HepG2 (cell line): ENCODE results near the gene GON4L. TPM values are rescaled to one million over a fixed set of nuclear protein-coding genes. Genes with fewer than 3 reads are reported as not detected.
"Not testable (repeated sequence)": the region's sequence is repeated elsewhere in the genome, so short reads cannot be mapped to it uniquely, and the experiment has no call there.

Experiments
- ATAC-seq: fragments of 200-7000 bp; cut with Tn5 transposase; 3 replicates; pipeline ENCODE4 v1.9.1; 2020; ENCODE audit warnings: mild to moderate bottlenecking, moderate library complexity
- BruUV-seq: library from RNA; stranded (reverse); fragments of 400-500 nt; replicated peaks from 2 replicates; lab custom pipeline; 2021; lab: Mats Ljungman, UMichigan
- CTCF ChIA-PET: fragments of 300-600 bp; formaldehyde crosslinking; extraction: SDS; loops from one replicate; lab custom pipeline; 2021; ENCODE audit warnings: low total read pairs, inconsistent platforms, low intra/inter-chr PET ratio; lab: Yijun Ruan, JAX
- POLR2A ChIA-PET: fragments of 350-600 bp; sonication (Branson Sonifier 250); formaldehyde crosslinking; loops from one replicate; lab custom pipeline; 2020; ENCODE audit warnings: antibody characterized with exemption, inconsistent platforms; lab: Yijun Ruan, JAX
- DNase-seq: peaks from one replicate; pipeline ENCODE4 v3.0.0-alpha.2; 2015; ENCODE audit warnings: low spot score
- FAIRE-seq: peaks from 3 replicates; lab custom pipeline; 2011; peaks lifted over from hg19 to GRCh38; lab: Jason Lieb, UNC
- H2AFZ ChIP-seq: one replicate; pipeline ENCODE4 v1.6.1; 2011; ENCODE audit warnings: low read length, inconsistent platforms
- H3K27ac ChIP-seq: fragments of 300-600 bp; 3 replicates; pipeline ENCODE4 v1.8.0; 2011; ENCODE audit warnings: mixed run types, mild to moderate bottlenecking, mixed read lengths, low read length, inconsistent platforms; ENCODE audit not compliant: insufficient read depth; ENCODE audit errors: extremely low read length
- H3K27me3 ChIP-seq, 2 experiments: fragments of 200-600 bp in 1 of 2; 2 replicates in 1 of 2; 3 replicates in 1 of 2; pipeline versions ENCODE4 v1.6.0 to v1.8.0; 2011; ENCODE audit warnings: low read length in 2 of 2, mild to moderate bottlenecking in 2 of 2, moderate library complexity in 2 of 2, inconsistent platforms in 1 of 2; ENCODE audit not compliant: insufficient read depth in 2 of 2, control insufficient read depth in 1 of 2
- H3K36me3 ChIP-seq, 2 experiments: fragments of 200-600 bp in 1 of 2; replicated peaks in 1 of 2; 2 replicates in 1 of 2; 3 replicates in 1 of 2; pipeline versions ENCODE4 v1.5.1 to v1.8.0; 2011; ENCODE audit warnings: low read length in 2 of 2, inconsistent platforms in 1 of 2; ENCODE audit not compliant: insufficient read depth in 2 of 2, control insufficient read depth in 1 of 2
- H3K4me1 ChIP-seq: 2 replicates; pipeline ENCODE4 v1.5.1; 2012; ENCODE audit warnings: low read length, inconsistent platforms; ENCODE audit not compliant: insufficient read depth
- H3K4me2 ChIP-seq: 2 replicates; pipeline ENCODE4 v1.6.0; 2011; ENCODE audit warnings: low read depth, low read length, inconsistent platforms
- H3K4me3 ChIP-seq, 3 experiments: fragments of 200-600 bp in 1 of 3; sonication (generic), shearing (Covaris generic) in 1 of 3; replicated peaks in 1 of 3; 2 replicates each; pipeline ENCODE4 v1.5.1; 2011 to 2016; ENCODE audit warnings: low read length in 3 of 3, inconsistent platforms in 2 of 3, low read depth in 2 of 3, mild to moderate bottlenecking in 2 of 3, control low read depth in 1 of 3, mixed read lengths in 1 of 3; ENCODE audit not compliant: insufficient read depth in 1 of 3
- H3K79me2 ChIP-seq: one replicate; pipeline ENCODE4 v1.6.1; 2011; ENCODE audit warnings: low read length, inconsistent platforms; ENCODE audit not compliant: insufficient read depth
- H3K9ac ChIP-seq: 2 replicates; pipeline ENCODE4 v1.6.0; 2011; ENCODE audit warnings: mild to moderate bottlenecking, low read depth, low read length, inconsistent platforms; ENCODE audit not compliant: insufficient read depth
- H3K9me3 ChIP-seq: 2 replicates; pipeline ENCODE4 v1.5.1; 2012; ENCODE audit warnings: mild to moderate bottlenecking, low read length
- H4K20me1 ChIP-seq: 2 replicates; pipeline ENCODE4 v1.6.0; 2011; ENCODE audit warnings: inconsistent platforms, mild to moderate bottlenecking, low read length, moderate library complexity; ENCODE audit not compliant: insufficient read depth
- AGO1 ChIP-seq: fragments of 200-400 bp; formaldehyde crosslinking; IDR thresholded peaks from 2 replicates; pipeline ENCODE4 v1.6.1; 2017; ENCODE audit warnings: mild to moderate bottlenecking, low read depth, low read length, moderate library complexity; ENCODE audit not compliant: poor library complexity, severe bottlenecking
- AKAP8 ChIP-seq: sonication (generic); formaldehyde crosslinking; IDR thresholded peaks from 2 replicates; pipeline ENCODE4 v1.5.1; 2020; ENCODE audit warnings: mild to moderate bottlenecking, missing genetic modification reagents
- CHCHD3 ChIP-seq: sonication (generic); formaldehyde crosslinking; IDR thresholded peaks from 2 replicates; pipeline ENCODE4 v1.8.0; 2022; ENCODE audit warnings: mild to moderate bottlenecking, missing genetic modification reagents, moderate library complexity
- FOXC1 ChIP-seq: sonication (generic); formaldehyde crosslinking; IDR thresholded peaks from 2 replicates; pipeline ENCODE4 v1.8.0; 2022; ENCODE audit warnings: mild to moderate bottlenecking, missing genetic modification reagents, borderline replicate concordance
- MXD4 ChIP-seq: IDR thresholded peaks from 2 replicates; pipeline ENCODE4 v1.6.1; 2016; ENCODE audit warnings: mild to moderate bottlenecking, missing biosample characterization, missing genetic modification reagents
- MYC ChIP-seq: sonication (generic); formaldehyde crosslinking; IDR thresholded peaks from 2 replicates; pipeline ENCODE4 v1.9.0; 2021; ENCODE audit warnings: missing genetic modification reagents, borderline replicate concordance
- NFYB ChIP-seq: sonication (generic); formaldehyde crosslinking; IDR thresholded peaks from 2 replicates; pipeline ENCODE4 v1.4.0; 2020; ENCODE audit warnings: missing genetic modification reagents
- RFXAP ChIP-seq: sonication (generic); formaldehyde crosslinking; IDR thresholded peaks from 2 replicates; pipeline ENCODE4 v1.4.0; 2020; ENCODE audit warnings: missing genetic modification reagents, borderline replicate concordance
- ZNF180 ChIP-seq: sonication (generic); formaldehyde crosslinking; IDR thresholded peaks from 2 replicates; pipeline ENCODE4 v1.4.0; 2020; ENCODE audit warnings: low read depth, missing genetic modification reagents, borderline replicate concordance
- ZNF569 ChIP-seq: sonication (generic); formaldehyde crosslinking; IDR thresholded peaks from 2 replicates; pipeline ENCODE4 v1.5.0; 2020; ENCODE audit warnings: mild to moderate bottlenecking, missing genetic modification reagents, moderate library complexity, borderline replicate concordance
- ZNF746 ChIP-seq: sonication (generic); formaldehyde crosslinking; IDR thresholded peaks from 2 replicates; pipeline ENCODE4 v1.8.0; 2022; ENCODE audit warnings: mild to moderate bottlenecking, missing genetic modification reagents
- ZSCAN31 ChIP-seq: sonication (generic); formaldehyde crosslinking; IDR thresholded peaks from 2 replicates; pipeline ENCODE4 v1.5.0; 2020; ENCODE audit warnings: low read depth, mild to moderate bottlenecking, missing genetic modification reagents
- WGBS: methylation state at CpG from one replicate; pipeline ENCODE4 v1.1.6; 2017; ENCODE audit warnings: low lambda C conversion rate; 5-methylcytosine and 5-hydroxymethylcytosine counted together
- in situ Hi-C: cut with HindIII; loops from 2 replicates; pipeline ENCODE4 v1.10.0; 2017; ENCODE audit warnings: low pct_unique_long_range_greater_than_20kb; ENCODE audit not compliant: extremely low pct_ligation_motif_present
- intact Hi-C: fragments of 100-400 bp; cut with micrococcal nuclease; formaldehyde crosslinking; loops from one replicate; pipeline ENCODE4 v1.10.0; 2022; ENCODE audit not compliant: unreplicated experiment
- polyA plus RNA-seq, 8 experiments: library from polyadenylated mRNA; depleted of rRNA in 3 of 8; stranded (reverse) in 7 of 8; unstranded in 1 of 8; fragments of >200 nt; fragmentation: Illumina TruSeq in 4 of 8; extraction: Trizol in 4 of 8; gene quantifications; 2 replicates each; pipeline versions ENCODE4 v1.2.1 to v1.2.3, GENCODE V29; 2011 to 2016; ENCODE audit warnings: low read depth in 4 of 8, missing spikeins in 1 of 8, mixed read lengths in 1 of 8; ENCODE audit not compliant: insufficient read depth in 1 of 8
- total RNA-seq, 5 experiments: library from RNA; depleted of rRNA; stranded (reverse); fragments of >200 nt; fragmentation: Illumina TruSeq; extraction: Trizol; gene quantifications; 2 replicates each; pipeline ENCODE4 v1.2.3, GENCODE V29; 2016; ENCODE audit warnings: low read depth in 1 of 5
- TF ChIP-seq, protein P1 (sequence below): IDR thresholded peaks from 2 replicates; pipeline ENCODE4 v1.6.1; 2016; ENCODE audit warnings: mild to moderate bottlenecking
- TF ChIP-seq, protein P2 (sequence below): sonication (generic); formaldehyde crosslinking; IDR thresholded peaks from 2 replicates; pipeline ENCODE4 v1.8.1; 2023; ENCODE audit warnings: mild to moderate bottlenecking, inconsistent platforms, moderate library complexity, missing genetic modification reagents, borderline replicate concordance

Gene GON4L
- total and polyA plus RNA-seq, 2 of the 13 experiments (the other 11 are each of a cell fraction or from before 2014, with no cell fraction given) = 14.6 to 19.6 TPM

DNA sequence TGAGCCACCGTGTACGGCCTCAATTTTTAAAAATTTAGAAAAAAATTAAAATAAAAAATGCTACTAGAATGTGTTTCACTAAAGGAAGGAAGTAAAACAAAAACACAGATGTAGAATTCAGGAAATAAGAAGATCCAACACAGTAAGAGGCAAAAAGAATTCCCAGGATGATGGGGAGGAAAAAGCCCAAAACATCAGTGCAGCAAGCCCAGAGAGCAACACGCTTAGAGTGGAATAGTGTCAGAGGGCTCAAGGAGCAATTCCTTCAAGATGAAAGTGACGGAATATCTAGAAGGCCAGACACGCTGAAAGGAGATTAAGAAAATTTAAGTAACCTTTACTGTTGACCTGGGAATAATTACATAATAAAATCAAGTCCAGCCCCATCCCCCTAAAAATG, 87.8 kb downstream of the GON4L start:
- H3K27ac ChIP-seq = no peak overlapping the region
- POLR2A ChIA-PET = no interaction called here
- FAIRE-seq = no peak
- peaks cover 13 to 71% of the 10 kb centered on the region in 2 experiments for H3K36me3 ChIP-seq
- H3K27me3 ChIP-seq = no peaks in the 10 kb centered on the region
- WGBS = 97% methylated on average over 5 of the region's 5 CpGs
- no peaks in the 10 kb centered on the region for H3K4me1 ChIP-seq
- no peak for ATAC-seq
- no peaks in the 10 kb centered on the region for H3K79me2 ChIP-seq
- no peaks in the 10 kb centered on the region for H3K9me3 ChIP-seq
- intact Hi-C loops = no loop called here
- no peak overlapping the region for H3K4me2 ChIP-seq
- H3K4me3 ChIP-seq = no peak overlapping the region
- CTCF ChIA-PET = no interaction called here
- TF ChIP-seq FOXC1 (CRISPR knock-in tag) (no peak), CHCHD3 (CRISPR knock-in tag) (no peak), RFXAP (CRISPR knock-in tag) (no peak), ZNF746 (CRISPR knock-in tag) (no peak), NFYB (CRISPR knock-in tag) (no peak), MXD4 (CRISPR knock-in tag) (no peak), AGO1 (no peak), ZSCAN31 (no peak), MYC (CRISPR knock-in tag) (no peak), ZNF180 (CRISPR knock-in tag) (no peak), ZNF569 (CRISPR knock-in tag) (no peak), AKAP8 (CRISPR knock-in tag) (no peak)
- TF ChIP-seq, protein P1, sequence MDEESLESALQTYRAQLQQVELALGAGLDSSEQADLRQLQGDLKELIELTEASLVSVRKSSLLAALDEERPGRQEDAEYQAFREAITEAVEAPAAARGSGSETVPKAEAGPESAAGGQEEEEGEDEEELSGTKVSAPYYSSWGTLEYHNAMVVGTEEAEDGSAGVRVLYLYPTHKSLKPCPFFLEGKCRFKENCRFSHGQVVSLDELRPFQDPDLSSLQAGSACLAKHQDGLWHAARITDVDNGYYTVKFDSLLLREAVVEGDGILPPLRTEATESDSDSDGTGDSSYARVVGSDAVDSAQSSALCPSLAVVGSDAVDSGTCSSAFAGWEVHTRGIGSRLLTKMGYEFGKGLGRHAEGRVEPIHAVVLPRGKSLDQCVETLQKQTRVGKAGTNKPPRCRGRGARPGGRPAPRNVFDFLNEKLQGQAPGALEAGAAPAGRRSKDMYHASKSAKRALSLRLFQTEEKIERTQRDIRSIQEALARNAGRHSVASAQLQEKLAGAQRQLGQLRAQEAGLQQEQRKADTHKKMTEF = no peak
- TF ChIP-seq, protein P2, sequence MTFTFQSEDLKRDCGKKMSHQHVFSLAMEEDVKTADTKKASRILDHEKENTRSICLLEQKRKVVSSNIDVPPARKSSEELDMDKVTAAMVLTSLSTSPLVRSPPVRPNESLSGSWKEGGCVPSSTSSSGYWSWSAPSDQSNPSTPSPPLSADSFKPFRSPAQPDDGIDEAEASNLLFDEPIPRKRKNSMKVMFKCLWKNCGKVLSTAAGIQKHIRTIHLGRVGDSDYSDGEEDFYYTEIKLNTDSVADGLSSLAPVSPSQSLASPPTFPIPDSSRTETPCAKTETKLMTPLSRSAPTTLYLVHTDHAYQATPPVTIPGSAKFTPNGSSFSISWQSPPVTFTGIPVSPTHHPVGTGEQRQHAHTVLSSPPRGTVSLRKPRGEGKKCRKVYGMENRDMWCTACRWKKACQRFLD (CRISPR knock-in tag) = no peak
- no peaks in the 10 kb centered on the region for H4K20me1 ChIP-seq
- no peak overlapping the region for H3K9ac ChIP-seq
- H2AFZ ChIP-seq = no peak overlapping the region
- no peak for DNase-seq
- in situ Hi-C loops = no loop called here
- BruUV-seq = no TSS peak

DNA sequence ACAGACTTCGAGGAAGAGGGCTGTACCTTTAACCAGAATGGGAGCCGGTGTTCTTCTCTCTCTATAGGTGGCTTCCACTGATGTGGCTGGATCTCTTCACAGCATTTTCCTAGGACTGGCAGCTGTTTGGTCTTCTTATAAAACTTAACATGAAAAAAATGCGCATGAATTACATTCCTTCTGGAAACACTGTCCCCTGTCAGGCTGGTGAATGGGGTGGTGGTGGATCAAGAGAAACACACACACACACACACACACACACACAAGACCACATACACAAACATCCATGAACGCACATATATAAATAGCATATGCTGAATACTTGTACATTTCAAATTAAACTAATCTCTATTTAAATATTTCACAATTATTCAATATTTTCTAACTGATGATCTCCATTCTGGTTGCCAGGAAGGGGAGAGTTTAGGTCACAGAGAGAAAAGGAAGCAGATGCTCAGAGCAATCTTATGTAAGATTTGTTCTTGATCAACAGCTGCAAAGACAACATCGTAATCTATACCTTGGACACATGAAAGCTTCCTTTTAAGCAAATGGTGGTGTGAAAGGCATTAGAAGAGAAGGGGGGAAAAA, 89.5 kb downstream of the GON4L start:
- H3K4me3 ChIP-seq, H3K9me3 ChIP-seq, H4K20me1 ChIP-seq, H3K4me1 ChIP-seq, DNase-seq, H3K27ac ChIP-seq, POLR2A ChIA-PET, H2AFZ ChIP-seq, H3K79me2 ChIP-seq, intact Hi-C loops, H3K9ac ChIP-seq, H3K4me2 ChIP-seq, BruUV-seq, ATAC-seq, CTCF ChIA-PET, H3K27me3 ChIP-seq, in situ Hi-C loops: not testable (repeated sequence)
- FAIRE-seq = peak; percentile 26
- H3K36me3 ChIP-seq = peaks cover 12 to 71% of the 10 kb centered on the region in 2 experiments
- 97% methylated on average over 3 of the region's 5 CpGs for WGBS
